H1 (cell line): ENCODE measurements around the gene TM9SF3. TPM values are rescaled to one million over a fixed set of nuclear protein-coding genes. Genes with fewer than 3 reads are reported as not detected.

Experiments used
- CTCF ChIA-PET: fragments of 300-600 bp; sonication (Branson Sonifier 250); formaldehyde crosslinking; loops from one replicate; lab custom pipeline; 2021; ENCODE audit not compliant: partially characterized antibody; lab: Charles Lee
- POLR2A ChIA-PET: fragments of 300-600 bp; sonication (Branson Sonifier 250); formaldehyde crosslinking; loops from one replicate; lab custom pipeline; 2021; ENCODE audit warnings: inconsistent platforms; ENCODE audit not compliant: partially characterized antibody; lab: Charles Lee
- DNase-seq, 2 experiments: peaks; one replicate each; pipeline versions ENCODE4 v3.0.0 to v3.0.0-alpha.2; 2010 to 2022; ENCODE audit warnings: low spot score in 2 of 2, low read depth in 1 of 2, mixed read lengths in 1 of 2
- FAIRE-seq: peaks from 2 replicates; lab custom pipeline; 2011; peaks lifted over from hg19 to GRCh38; lab: Jason Lieb, UNC
- H2AFZ ChIP-seq: 2 replicates; pipeline ENCODE4 v1.8.1; 2012; ENCODE audit warnings: low read length, inconsistent platforms
- H2AK5ac ChIP-seq: 2 replicates; pipeline ENCODE4 v1.6.1; 2013; ENCODE audit warnings: low read depth, low read length
- H2BK120ac ChIP-seq: replicated peaks from 2 replicates; pipeline ENCODE3; 2013; ENCODE audit warnings: low read depth, low read length, inconsistent platforms
- H2BK12ac ChIP-seq: 2 replicates; pipeline ENCODE4 v1.6.1; 2013; ENCODE audit warnings: low read depth, low read length
- H2BK15ac ChIP-seq: 2 replicates; pipeline ENCODE4 v1.6.1; 2013; ENCODE audit warnings: low read length
- H2BK20ac ChIP-seq: 2 replicates; pipeline ENCODE4 v1.6.1; 2013; ENCODE audit warnings: low read length
- H2BK5ac ChIP-seq: 2 replicates; pipeline ENCODE4 v1.6.1; 2013; ENCODE audit warnings: low read depth, low read length
- H3K14ac ChIP-seq: 2 replicates; pipeline ENCODE4 v1.6.1; 2013; ENCODE audit warnings: inconsistent platforms; ENCODE audit not compliant: insufficient read length
- H3K18ac ChIP-seq: 2 replicates; pipeline ENCODE4 v1.6.1; 2013; ENCODE audit warnings: low read length; ENCODE audit errors: extremely low read depth
- H3K23ac ChIP-seq: 2 replicates; pipeline ENCODE4 v1.6.1; 2013; ENCODE audit warnings: inconsistent platforms; ENCODE audit not compliant: insufficient read length
- H3K23me2 ChIP-seq: 2 replicates; pipeline ENCODE4 v1.6.1; 2013; ENCODE audit warnings: low read depth, low read length
- H3K27ac ChIP-seq: 2 replicates; pipeline ENCODE4 v1.6.1; 2011; ENCODE audit warnings: low read depth, low read length, inconsistent platforms
- H3K27me3 ChIP-seq, 4 experiments: replicated peaks in 1 of 4; 1 replicate in 1 of 4; 2 replicates in 3 of 4; pipeline versions ENCODE4 v1.6.1 to v1.8.1; 2011 to 2013; ENCODE audit warnings: low read length in 3 of 4, mild to moderate bottlenecking in 3 of 4, inconsistent platforms in 2 of 4, mixed read lengths in 2 of 4, moderate library complexity in 1 of 4; ENCODE audit not compliant: control insufficient read depth in 3 of 4, insufficient read depth in 3 of 4; ENCODE audit errors: extremely low read depth in 1 of 4
- H3K36me3 ChIP-seq, 4 experiments: 2 replicates each; pipeline versions ENCODE4 v1.6.1 to v1.8.1; 2011 to 2013; ENCODE audit warnings: mild to moderate bottlenecking in 4 of 4, low read length in 3 of 4, moderate library complexity in 2 of 4, control low read depth in 1 of 4, inconsistent platforms in 1 of 4; ENCODE audit not compliant: insufficient read depth in 4 of 4, control insufficient read depth in 2 of 4
- H3K4ac ChIP-seq: replicated peaks from 2 replicates; pipeline ENCODE3; 2013; ENCODE audit warnings: low read length, low read depth, mixed read lengths, inconsistent platforms; ENCODE audit not compliant: insufficient read length
- H3K4me1 ChIP-seq, 4 experiments: replicated peaks in 1 of 4; 1 replicate in 1 of 4; 2 replicates in 3 of 4; pipeline versions ENCODE4 v1.6.1 to v1.8.1; 2011 to 2013; ENCODE audit warnings: low read length in 3 of 4, inconsistent platforms in 2 of 4, mixed read lengths in 1 of 4; ENCODE audit not compliant: insufficient read depth in 4 of 4, control insufficient read depth in 3 of 4
- H3K4me2 ChIP-seq, 2 experiments: 2 replicates each; pipeline versions ENCODE4 v1.6.1 to v1.8.1; 2011 to 2013; ENCODE audit warnings: low read depth in 2 of 2, low read length in 2 of 2, control low read depth in 1 of 2, inconsistent platforms in 1 of 2, mild to moderate bottlenecking in 1 of 2; ENCODE audit not compliant: insufficient read depth in 1 of 2
- H3K4me3 ChIP-seq, 4 experiments: fragments of 200-600, 300-600 bp in 1 of 4; sonication (generic), shearing (Covaris generic), sonication (Bioruptor Twin) in 1 of 4; 2 replicates each; pipeline versions ENCODE4 v1.5.1 to v1.8.1; 2011 to 2016; ENCODE audit warnings: low read length in 4 of 4, low read depth in 3 of 4, control low read depth in 2 of 4, inconsistent platforms in 2 of 4, mild to moderate bottlenecking in 2 of 4, mixed read lengths in 1 of 4, moderate library complexity in 1 of 4; ENCODE audit not compliant: insufficient read depth in 2 of 4; ENCODE audit errors: extremely low read depth in 1 of 4
- H3K56ac ChIP-seq: replicated peaks from 2 replicates; pipeline ENCODE3; 2013; ENCODE audit warnings: low read depth, mild to moderate bottlenecking, mixed read lengths, low read length, inconsistent platforms; ENCODE audit not compliant: insufficient read length
- H3K79me1 ChIP-seq: 2 replicates; pipeline ENCODE4 v1.6.1; 2013; ENCODE audit warnings: low read depth, low read length, control low read depth
- H3K79me2 ChIP-seq, 2 experiments: 2 replicates each; pipeline versions ENCODE4 v1.6.1 to v1.8.1; 2012 to 2013; ENCODE audit warnings: low read length in 2 of 2, mild to moderate bottlenecking in 2 of 2, inconsistent platforms in 1 of 2; ENCODE audit not compliant: insufficient read depth in 2 of 2, control insufficient read depth in 1 of 2
- H3K9ac ChIP-seq, 4 experiments: replicated peaks in 1 of 4; 1 replicate in 1 of 4; 2 replicates in 3 of 4; pipeline versions ENCODE4 v1.6.1 to v1.8.1; 2011 to 2013; ENCODE audit warnings: low read depth in 3 of 4, low read length in 3 of 4, control low read depth in 2 of 4, mild to moderate bottlenecking in 2 of 4, moderate library complexity in 2 of 4, inconsistent platforms in 1 of 4; ENCODE audit errors: extremely low read depth in 1 of 4
- H3K9me3 ChIP-seq, 2 experiments: 2 replicates each; pipeline versions ENCODE4 v1.6.1 to v1.8.1; 2012 to 2013; ENCODE audit warnings: mild to moderate bottlenecking in 2 of 2, moderate library complexity in 2 of 2, control low read depth in 1 of 2, inconsistent platforms in 1 of 2, low read depth in 1 of 2, low read length in 1 of 2, mixed read lengths in 1 of 2; ENCODE audit not compliant: insufficient read depth in 2 of 2
- H4K20me1 ChIP-seq, 2 experiments: replicated peaks in 1 of 2; 2 replicates each; pipeline versions ENCODE3 to v1.8.1; 2011 to 2013; ENCODE audit warnings: inconsistent platforms in 2 of 2, low read length in 2 of 2, mild to moderate bottlenecking in 1 of 2; ENCODE audit not compliant: insufficient read depth in 2 of 2, control insufficient read depth in 1 of 2
- H4K5ac ChIP-seq: 2 replicates; pipeline ENCODE4 v1.6.1; 2013; ENCODE audit warnings: low read length, low read depth, mixed read lengths, inconsistent platforms; ENCODE audit not compliant: insufficient read length
- H4K8ac ChIP-seq: 2 replicates; pipeline ENCODE4 v1.8.0; 2013; ENCODE audit warnings: mild to moderate bottlenecking, moderate library complexity, low read length, inconsistent platforms; ENCODE audit not compliant: insufficient read depth; ENCODE audit errors: extremely low read depth
- H4K91ac ChIP-seq: replicated peaks from 2 replicates; pipeline ENCODE3; 2013; ENCODE audit warnings: low read length, mixed read lengths, inconsistent platforms; ENCODE audit not compliant: insufficient read length
- GABPA ChIP-seq: IDR thresholded peaks from 2 replicates; pipeline ENCODE4 v1.6.1; 2011; ENCODE audit warnings: mild to moderate bottlenecking, low read length, moderate library complexity, borderline replicate concordance; ENCODE audit not compliant: insufficient read depth
- RXRA ChIP-seq: IDR thresholded peaks from 2 replicates; pipeline ENCODE4 v1.6.1; 2011; ENCODE audit warnings: low read depth, mild to moderate bottlenecking, low read length, moderate library complexity; ENCODE audit not compliant: insufficient read depth
- SIRT6 ChIP-seq: IDR thresholded peaks from one replicate; pipeline ENCODE4 v1.7.1; 2012; ENCODE audit warnings: low read length, inconsistent platforms
- SUZ12 ChIP-seq: fragments of 200-600 bp; sonication (generic); IDR thresholded peaks from 2 replicates; pipeline ENCODE4 v1.6.1; 2012; ENCODE audit warnings: mild to moderate bottlenecking, inconsistent platforms, low read length, moderate library complexity, mixed read lengths
- WGBS, 2 experiments: shearing (Covaris generic) in 1 of 2; methylation state at CpG; one replicate each; pipeline versions ENCODE4 v1.1.6 to v1.1.7; 2013 to 2015; ENCODE audit warnings: low lambda C conversion rate in 2 of 2, mixed read lengths in 2 of 2, inconsistent platforms in 1 of 2, low coverage in 1 of 2, missing lambda C conversion rate in 1 of 2; ENCODE audit not compliant: insufficient replicate concordance in 2 of 2, insufficient coverage in 1 of 2, insufficient read length in 1 of 2; ENCODE audit errors: extremely low coverage in 1 of 2, missing lambda C conversion rate in 1 of 2; 5-methylcytosine and 5-hydroxymethylcytosine counted together
- polyA plus RNA-seq, 7 experiments: library from polyadenylated mRNA; depleted of rRNA in 3 of 7; stranded (reverse) in 5 of 7; unstranded in 2 of 7; fragments of >200 nt in 5 of 7; fragments of 200-250 nt in 2 of 7; gene quantifications; 1 replicate in 5 of 7; 2 replicates in 1 of 7; 4 replicates in 1 of 7; pipeline versions ENCODE4 v1.2.1 to v1.2.3, GENCODE V29; 2011 to 2013; ENCODE audit warnings: missing spikeins in 2 of 7, mixed read lengths in 2 of 7
- total RNA-seq: library from RNA; stranded (reverse); fragmentation: NEBNext Ultra II Directional; extraction: Animal tissue kit (Norgen Biotek cat#: 25700); gene quantifications from 2 replicates; pipeline ENCODE4 v1.2.1, GENCODE V29; 2021

Gene TM9SF3
- total and polyA plus RNA-seq, 2 of the 8 experiments (the other 6 are each of a cell fraction or from before 2014, with no cell fraction given), result 123 to 127 TPM

- Histone ChIP-seq H3K9me3 (no peaks in the 10 kb centered on the region), H4K5ac (no peak overlapping the region), H2BK120ac (no peak overlapping the region), H3K23me2 (no peaks in the 10 kb centered on the region; the same call in 1 of the 2 replicates), H4K8ac (no peak overlapping the region), H3K27me3 (no peaks in the 10 kb centered on the region), H3K9ac (no peak overlapping the region), H4K91ac (no peak overlapping the region), H2BK12ac (no peak overlapping the region), H3K79me1 (no peaks in the 10 kb centered on the region), H3K27ac (no peak overlapping the region), H2BK5ac (no peak overlapping the region), H2BK20ac (no peak overlapping the region), H3K56ac (no peak overlapping the region), H3K79me2 (no peaks in the 10 kb centered on the region), H3K14ac (no peak overlapping the region), H2AK5ac (no peak overlapping the region), H2BK15ac (no peak overlapping the region), H3K36me3 (no peaks in the 10 kb centered on the region), H3K4me1 (peaks cover 0 to 6% (median 3%) of the 10 kb centered on the region in 4 experiments; a peak in 3 of 7 replicates), H3K4me3 (no peak overlapping the region), H3K18ac (no peak overlapping the region), H4K20me1 (no peaks in the 10 kb centered on the region), H3K4ac (no peak overlapping the region), H2AFZ (no peak overlapping the region), H3K4me2 (no peak overlapping the region), H3K23ac (no peak overlapping the region)
- ChIA-PET CTCF (interaction anchor here (0.5 kb wide), 1 partner anchor 192 kb away, joined by 3 read pairs; no protein-coding TSS in a partner anchor), POLR2A (interaction anchor here (1.5 kb wide), 1 partner anchor 9 kb away, joined by 6 read pairs; no protein-coding TSS in a partner anchor)
- no peak for DNase-seq
- WGBS, 2 experiments, result 83% methylated on average over 1 of the region's 1 CpG; no CpG with 5 or more reads in 1 of the 2 experiments
- no peak for FAIRE-seq
- TF ChIP-seq GABPA (no peak), SIRT6 (no peak), SUZ12 (no peak), RXRA (no peak)
These were observed 5.1 kb upstream of the TM9SF3 start for GRCh38 chr10:96591946-96592345.
